HepG2 (cell line): ENCODE measurements around the gene CBL. TPM values are rescaled to one million over a fixed set of nuclear protein-coding genes. Genes with fewer than 3 reads are reported as not detected.
A peak's percentile ranks its signal among the peaks of the same experiment; 100 is the strongest.

Experiments
- ARID5B ChIP-seq: IDR thresholded peaks from 2 replicates; pipeline ENCODE4 v1.4.0; 2020; ENCODE audit warnings: mild to moderate bottlenecking, missing genetic modification reagents
- DNMT1 ChIP-seq: sonication (generic); formaldehyde crosslinking; IDR thresholded peaks from 2 replicates; pipeline ENCODE4 v1.5.1; 2020; ENCODE audit warnings: mild to moderate bottlenecking, missing genetic modification reagents
- GABPB1 ChIP-seq: IDR thresholded peaks from 2 replicates; pipeline ENCODE4 v1.6.1; 2016; ENCODE audit warnings: mild to moderate bottlenecking, missing genetic modification reagents, moderate library complexity, missing compliant biosample characterization
- HCFC1 ChIP-seq: fragments of 150-350 bp; IDR thresholded peaks from 2 replicates; pipeline ENCODE4 v1.6.1; 2014; ENCODE audit warnings: low read depth, low read length
- KAT8 ChIP-seq: IDR thresholded peaks from 2 replicates; pipeline ENCODE4 v1.6.1; 2016; ENCODE audit warnings: missing genetic modification reagents, missing compliant biosample characterization
- SP1 ChIP-seq, 2 experiments: fragments of 450-650 bp in 1 of 2; sonication (generic) in 1 of 2; formaldehyde crosslinking in 1 of 2; IDR thresholded peaks; 2 replicates each; pipeline versions ENCODE4 v1.4.0 to v1.6.1; 2016 to 2020; ENCODE audit warnings: missing genetic modification reagents in 1 of 2
- TFAP4 ChIP-seq: sonication (generic); IDR thresholded peaks from 2 replicates; pipeline ENCODE4 v1.6.1; 2016; ENCODE audit warnings: low read depth, borderline replicate concordance
- U2AF1 ChIP-seq: fragments of 200-400 bp; formaldehyde crosslinking; optimal IDR thresholded peaks from 2 replicates; pipeline ENCODE3; 2017; ENCODE audit warnings: mild to moderate bottlenecking, low read depth, low read length
- UBTF ChIP-seq: sonication (generic); formaldehyde crosslinking; IDR thresholded peaks from 2 replicates; pipeline ENCODE4 v1.4.0; 2020; ENCODE audit warnings: mild to moderate bottlenecking, missing genetic modification reagents
- YY1 ChIP-seq: IDR thresholded peaks from 2 replicates; pipeline ENCODE4 v1.6.1; 2011; ENCODE audit warnings: low read length, low read depth, moderate library complexity, mild to moderate bottlenecking; ENCODE audit not compliant: insufficient read depth, insufficient replicate concordance
- ZBTB7A ChIP-seq: sonication (generic); formaldehyde crosslinking; IDR thresholded peaks from 2 replicates; pipeline ENCODE4 v1.8.0; 2022; ENCODE audit warnings: mild to moderate bottlenecking, missing genetic modification reagents
- ZC3H13 ChIP-seq: sonication (generic); formaldehyde crosslinking; IDR thresholded peaks from 2 replicates; pipeline ENCODE4 v1.8.1; 2023; ENCODE audit warnings: mild to moderate bottlenecking, missing genetic modification reagents, moderate library complexity
- ZNF674 ChIP-seq: sonication (generic); formaldehyde crosslinking; IDR thresholded peaks from 2 replicates; pipeline ENCODE4 v1.5.0; 2020; ENCODE audit warnings: low read depth, mild to moderate bottlenecking, missing genetic modification reagents
- ZNF770 ChIP-seq: sonication (generic); formaldehyde crosslinking; IDR thresholded peaks from 2 replicates; pipeline ENCODE4 v1.5.0; 2020; ENCODE audit warnings: mild to moderate bottlenecking, missing genetic modification reagents
- ZNF775 ChIP-seq: sonication (generic); formaldehyde crosslinking; IDR thresholded peaks from 2 replicates; pipeline ENCODE4 v1.4.0; 2020; ENCODE audit warnings: missing genetic modification reagents, mild to moderate bottlenecking, moderate library complexity, borderline replicate concordance
- ZNF790 ChIP-seq: sonication (generic); formaldehyde crosslinking; IDR thresholded peaks from 2 replicates; pipeline ENCODE4 v1.8.0; 2022; ENCODE audit warnings: missing genetic modification reagents, mild to moderate bottlenecking, borderline replicate concordance
- ZSCAN12 ChIP-seq: sonication (generic); formaldehyde crosslinking; IDR thresholded peaks from 2 replicates; pipeline ENCODE4 v1.9.0; 2021; ENCODE audit warnings: mild to moderate bottlenecking, missing genetic modification reagents
- polyA plus RNA-seq, 8 experiments: library from polyadenylated mRNA; depleted of rRNA in 3 of 8; stranded (reverse) in 7 of 8; unstranded in 1 of 8; fragments of >200 nt; fragmentation: Illumina TruSeq in 4 of 8; extraction: Trizol in 4 of 8; gene quantifications; 2 replicates each; pipeline versions ENCODE4 v1.2.1 to v1.2.3, GENCODE V29; 2011 to 2016; ENCODE audit warnings: low read depth in 4 of 8, missing spikeins in 1 of 8, mixed read lengths in 1 of 8; ENCODE audit not compliant: insufficient read depth in 1 of 8
- total RNA-seq, 5 experiments: library from RNA; depleted of rRNA; stranded (reverse); fragments of >200 nt; fragmentation: Illumina TruSeq; extraction: Trizol; gene quantifications; 2 replicates each; pipeline ENCODE4 v1.2.3, GENCODE V29; 2016; ENCODE audit warnings: low read depth in 1 of 5

CBL gene
- total and polyA plus RNA-seq, 2 of the 13 experiments (the other 11 are each of a cell fraction or from before 2014, with no cell fraction given): 6.6 to 7.4 TPM

GRCh38 chr11:119339589-119340334 lies 133.6 kb downstream of the CBL start (continued):
- TF ChIP-seq ARID5B (0 out of 2 replicates have a peak, but pooled peaks have one; percentile 7), KAT8 (peak; percentile 21; the same call in 1 of the 2 replicates), ZSCAN12 (CRISPR knock-in tag) (peak; percentile 64; the same call in 1 of the 2 replicates), ZC3H13 (CRISPR knock-in tag) (peak; percentile 18; the same call in 1 of the 2 replicates), YY1 (peak; percentile 53), TFAP4 (no peak), ZNF674 (no peak), DNMT1 (no peak; the same call in 1 of the 2 replicates), ZNF770 (peak; percentile 77), HCFC1 (no peak), ZNF775 (no peak), ZBTB7A (CRISPR knock-in tag) (0 out of 2 replicates have a peak, but pooled peaks have one; percentile 34), GABPB1 (CRISPR knock-in tag) (peak; percentile 55; the same call in 1 of the 2 replicates), SP1 (IDR thresholded peaks at IDR 0.05) (no peak), SP1 (CRISPR knock-in tag; IDR thresholded peaks at IDR 0.05) (no peak), U2AF1 (no peak), UBTF (CRISPR knock-in tag) (peak; percentile 72; the same call in 1 of the 2 replicates), ZNF790 (CRISPR knock-in tag) (peak; percentile 36; the same call in 1 of the 2 replicates)
